GM18520 (cell line): ENCODE results near the gene TRAF3IP1.

ENCODE experiments used
- ATAC-seq: cut with Tn5 transposase; IDR thresholded peaks from one replicate; pipeline ENCODE4 v1.9.1; 2021; ENCODE audit not compliant: unreplicated experiment

TRAF3IP1 gene

GRCh38 chr2:238378230-238379095 lies 58.1 kb downstream of the TRAF3IP1 start:
- ATAC-seq = no peak

- no peak for ATAC-seq
Measured at GRCh38 chr2:238379096-238379810, 58.9 kb downstream of the TRAF3IP1 start.

GRCh38 chr2:238380336-238380735 lies 60.0 kb downstream of the TRAF3IP1 start:
- no peak for ATAC-seq

GRCh38 chr2:238380785-238381184 lies 60.5 kb downstream of the TRAF3IP1 start:
- ATAC-seq = no peak

GRCh38 chr2:238381341-238382115 lies 61.2 kb downstream of the TRAF3IP1 start:
- ATAC-seq = no peak

GRCh38 chr2:238382381-238382781 lies 62.1 kb downstream of the TRAF3IP1 start:
- ATAC-seq = no peak

- ATAC-seq = no peak
Measured at GRCh38 chr2:238383135-238383534, 62.8 kb downstream of the TRAF3IP1 start.

- no peak for ATAC-seq
Measured at GRCh38 chr2:238383743-238384380, 63.5 kb downstream of the TRAF3IP1 start.

- no peak for ATAC-seq
Measured at GRCh38 chr2:238387332-238387731, 67.0 kb downstream of the TRAF3IP1 start.

GRCh38 chr2:238388794-238389193 lies 68.5 kb downstream of the TRAF3IP1 start:
- no peak for ATAC-seq

GRCh38 chr2:238389988-238390589 lies 69.8 kb downstream of the TRAF3IP1 start:
- ATAC-seq = no peak

- no peak for ATAC-seq
Measured at GRCh38 chr2:238391042-238391689, 70.8 kb downstream of the TRAF3IP1 start.

GRCh38 chr2:238396663-238397062 lies 76.3 kb downstream of the TRAF3IP1 start:
- no peak for ATAC-seq

GRCh38 chr2:238397356-238397755 lies 77.0 kb downstream of the TRAF3IP1 start:
- ATAC-seq = no peak

GRCh38 chr2:238398577-238398976 lies 78.3 kb downstream of the TRAF3IP1 start:
- ATAC-seq = no peak

GRCh38 chr2:238399094-238399493 lies 78.8 kb downstream of the TRAF3IP1 start:
- ATAC-seq = no peak

GRCh38 chr2:238401551-238401950 lies 81.2 kb downstream of the TRAF3IP1 start:
- no peak for ATAC-seq

- ATAC-seq = no peak
Measured at GRCh38 chr2:238403632-238404405, 83.5 kb downstream of the TRAF3IP1 start.
